SU-DHL-6 (cell line): ENCODE results near the gene COX8C.
"Not testable (repeated sequence)": the region's sequence is repeated elsewhere in the genome, so short reads cannot be mapped to it uniquely, and the experiment has no call there.

Source experiments
- H2AFZ ChIP-seq: fragments of 200-600 bp; sonication (generic); 2 replicates; pipeline ENCODE4 v1.6.1; 2014; ENCODE audit warnings: low read depth, mild to moderate bottlenecking, moderate library complexity, mixed read lengths, antibody characterized with exemption, low read length; ENCODE audit not compliant: severe bottlenecking
- H3F3A ChIP-seq: fragments of 200-600 bp; shearing (Covaris generic); 2 replicates; pipeline ENCODE4 v1.6.0; 2016; ENCODE audit warnings: antibody characterized with exemption, mild to moderate bottlenecking; ENCODE audit not compliant: insufficient read depth
- H3K27ac ChIP-seq: fragments of 200-600 bp; sonication (generic); 2 replicates; pipeline ENCODE4 v1.5.1; 2016; ENCODE audit warnings: low read depth, mild to moderate bottlenecking, low read length, moderate library complexity, mixed read lengths
- H3K27me3 ChIP-seq: fragments of 200-600 bp; sonication (generic), shearing (Covaris generic); 2 replicates; pipeline ENCODE4 v1.6.0; 2014; ENCODE audit warnings: mild to moderate bottlenecking, low read length
- H3K36me3 ChIP-seq: fragments of 200-600 bp; sonication (generic); 2 replicates; pipeline ENCODE4 v1.6.1; 2014; ENCODE audit warnings: mild to moderate bottlenecking, low read length, mixed read lengths
- H3K4me2 ChIP-seq: fragments of 300-600, 200-600 bp; shearing (Covaris generic), sonication (generic); 2 replicates; pipeline ENCODE4 v1.6.0; 2014; ENCODE audit warnings: low read length, low read depth, mild to moderate bottlenecking; ENCODE audit not compliant: poor library complexity, severe bottlenecking
- H3K4me3 ChIP-seq: fragments of 200-600 bp; sonication (generic); 2 replicates; pipeline ENCODE4 v1.5.1; 2014; ENCODE audit warnings: antibody characterized with exemption, low read length, mild to moderate bottlenecking, mixed read lengths; ENCODE audit not compliant: insufficient read depth, poor library complexity, severe bottlenecking
- H3K79me2 ChIP-seq: fragments of 200-600 bp; sonication (generic); 2 replicates; pipeline ENCODE4 v1.6.1; 2014; ENCODE audit warnings: mild to moderate bottlenecking, low read length, moderate library complexity; ENCODE audit not compliant: insufficient read depth
- H3K9ac ChIP-seq: fragments of 200-600 bp; sonication (generic); 2 replicates; pipeline ENCODE4 v1.7.0; 2014; ENCODE audit warnings: mild to moderate bottlenecking, low read length
- H3K9me2 ChIP-seq: fragments of 200-600 bp; sonication (generic); replicated peaks from 2 replicates; pipeline ENCODE4 v1.6.1; 2014; ENCODE audit warnings: low read length; ENCODE audit not compliant: insufficient read depth
- H3K9me3 ChIP-seq: fragments of 200-600 bp; sonication (generic); 2 replicates; pipeline ENCODE4 v1.6.1; 2014; ENCODE audit warnings: low read length, mixed read lengths; ENCODE audit not compliant: insufficient read depth
- H4K20me1 ChIP-seq: fragments of 200-600 bp; sonication (generic); 2 replicates; pipeline ENCODE4 v1.6.1; 2014; ENCODE audit warnings: low read depth, mild to moderate bottlenecking, antibody characterized with exemption, low read length, moderate library complexity, mixed read lengths
- EZH2phosphoT487 ChIP-seq: fragments of 200-600 bp; sonication (generic), shearing (Covaris generic); conservative IDR thresholded peaks from 2 replicates; pipeline ENCODE4 v1.6.1; 2018; ENCODE audit warnings: mild to moderate bottlenecking, antibody characterized with exemption, low read length, moderate library complexity, mixed read lengths
- TF ChIP-seq, protein P1 (sequence below): fragments of 200-600 bp; sonication (generic); IDR thresholded peaks from one replicate; pipeline ENCODE4 v1.5.1; 2017; ENCODE audit warnings: antibody characterized with exemption, mild to moderate bottlenecking, low read length, moderate library complexity; ENCODE audit not compliant: insufficient read depth, poor library complexity, severe bottlenecking

COX8C gene

GRCh38 chr14:93375673-93376156 is 28.7 kb downstream of the COX8C start:
- Histone ChIP-seq H3K27ac (peak overlapping the region; percentile 48), H3K4me3 (no peak overlapping the region), H3K4me2 (peak overlapping the region; percentile 37), H3K27me3 (no peaks in the 10 kb centered on the region), H3K79me2 (no peaks in the 10 kb centered on the region), H3K36me3 (no peaks in the 10 kb centered on the region), H3K9me2 (no peaks in the 10 kb centered on the region), H3F3A (0 out of 2 replicates have a peak, but pooled peaks cover 5% of the 10 kb centered on the region), H3K9me3 (peaks cover 5% of the 10 kb centered on the region; the same call in 1 of the 2 replicates), H3K9ac (no peak overlapping the region), H4K20me1 (no peaks in the 10 kb centered on the region), H2AFZ (peak overlapping the region; percentile 88)
- no peak for TF ChIP-seq EZH2phosphoT487
- TF ChIP-seq, protein P1, sequence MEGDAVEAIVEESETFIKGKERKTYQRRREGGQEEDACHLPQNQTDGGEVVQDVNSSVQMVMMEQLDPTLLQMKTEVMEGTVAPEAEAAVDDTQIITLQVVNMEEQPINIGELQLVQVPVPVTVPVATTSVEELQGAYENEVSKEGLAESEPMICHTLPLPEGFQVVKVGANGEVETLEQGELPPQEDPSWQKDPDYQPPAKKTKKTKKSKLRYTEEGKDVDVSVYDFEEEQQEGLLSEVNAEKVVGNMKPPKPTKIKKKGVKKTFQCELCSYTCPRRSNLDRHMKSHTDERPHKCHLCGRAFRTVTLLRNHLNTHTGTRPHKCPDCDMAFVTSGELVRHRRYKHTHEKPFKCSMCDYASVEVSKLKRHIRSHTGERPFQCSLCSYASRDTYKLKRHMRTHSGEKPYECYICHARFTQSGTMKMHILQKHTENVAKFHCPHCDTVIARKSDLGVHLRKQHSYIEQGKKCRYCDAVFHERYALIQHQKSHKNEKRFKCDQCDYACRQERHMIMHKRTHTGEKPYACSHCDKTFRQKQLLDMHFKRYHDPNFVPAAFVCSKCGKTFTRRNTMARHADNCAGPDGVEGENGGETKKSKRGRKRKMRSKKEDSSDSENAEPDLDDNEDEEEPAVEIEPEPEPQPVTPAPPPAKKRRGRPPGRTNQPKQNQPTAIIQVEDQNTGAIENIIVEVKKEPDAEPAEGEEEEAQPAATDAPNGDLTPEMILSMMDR, result no peak

- Histone ChIP-seq H3K9ac (no peak overlapping the region), H2AFZ (no peak overlapping the region), H3K9me2 (no peaks in the 10 kb centered on the region; the same call in 1 of the 2 replicates), H3K9me3 (peaks cover 3% of the 10 kb centered on the region; the same call in 1 of the 2 replicates), H3K4me2 (no peak overlapping the region), H3K27ac (no peak overlapping the region), H4K20me1 (no peaks in the 10 kb centered on the region), H3K36me3 (no peaks in the 10 kb centered on the region), H3K4me3 (no peak overlapping the region), H3K79me2 (no peaks in the 10 kb centered on the region), H3K27me3 (no peaks in the 10 kb centered on the region), H3F3A (no peaks in the 10 kb centered on the region)
- TF ChIP-seq, protein P1, result no peak
- TF ChIP-seq EZH2phosphoT487, result no peak
Observed at GRCh38 chr14:93379831-93380230, 32.8 kb downstream of the COX8C start.

- H3K79me2 ChIP-seq, result no peaks in the 10 kb centered on the region
- H3K4me2 ChIP-seq, result no peak overlapping the region
- H3K9me3 ChIP-seq, result no peaks in the 10 kb centered on the region
- no peak overlapping the region for H3K9ac ChIP-seq
- H3K9me2 ChIP-seq, result no peaks in the 10 kb centered on the region; the same call in 1 of the 2 replicates
- H3K27ac ChIP-seq, result no peak overlapping the region
- H3F3A ChIP-seq, result no peaks in the 10 kb centered on the region
- TF ChIP-seq EZH2phosphoT487, result no peak
- TF ChIP-seq, protein P1, result no peak
- H3K36me3 ChIP-seq, result no peaks in the 10 kb centered on the region
- H3K4me3 ChIP-seq, result no peak overlapping the region
- no peaks in the 10 kb centered on the region for H4K20me1 ChIP-seq
- H2AFZ ChIP-seq, result no peak overlapping the region
- H3K27me3 ChIP-seq, result no peaks in the 10 kb centered on the region
Observed at GRCh38 chr14:93381644-93382043, 34.7 kb downstream of the COX8C start.

DNA sequence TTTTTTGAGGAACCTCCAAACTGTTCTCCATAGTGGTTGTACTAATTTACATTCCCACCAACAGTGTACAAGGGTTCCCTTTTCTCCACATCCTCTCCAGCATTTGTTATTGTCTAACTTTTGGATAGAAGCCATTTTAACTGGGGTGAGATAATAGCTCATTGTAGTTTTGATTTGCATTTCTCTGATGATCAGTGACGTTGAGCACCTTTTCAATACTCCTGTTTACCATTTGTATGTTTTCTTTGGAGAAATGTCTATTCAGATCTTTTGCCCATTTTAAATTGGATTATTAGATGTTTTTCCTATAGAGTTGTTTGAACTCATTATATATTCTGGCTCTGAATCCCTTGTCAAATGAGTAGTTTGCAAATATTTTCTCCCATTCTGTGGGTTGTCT is 37.3 kb downstream of the COX8C start:
- not testable (repeated sequence) for H3F3A ChIP-seq, H3K27me3 ChIP-seq, H3K4me2 ChIP-seq, H3K36me3 ChIP-seq, H3K27ac ChIP-seq, H3K9me3 ChIP-seq, H4K20me1 ChIP-seq, H3K9me2 ChIP-seq, H3K79me2 ChIP-seq, H2AFZ ChIP-seq, H3K4me3 ChIP-seq, H3K9ac ChIP-seq
